ENCODE measurements around the gene MARCKSL1.
"Not testable (repeated sequence)": the region's sequence is repeated elsewhere in the genome, so short reads cannot be mapped to it uniquely, and the experiment has no call there.

Gene MARCKSL1

GRCh38 chr1:32334274-32334861 is 1.7 kb downstream of the MARCKSL1 start:
- DNase-seq (ENCODE audit: low read depth in 1 of 2, low spot score in 1 of 2) = no peak

- no peak for DNase-seq (ENCODE audit: low read depth in 1 of 2, low spot score in 1 of 2)
Measured at GRCh38 chr1:32333251-32333963, 2.6 kb downstream of the MARCKSL1 start.

GRCh38 chr1:32332290-32333079 is 3.5 kb downstream of the MARCKSL1 start:
- DNase-seq (ENCODE audit: low read depth in 1 of 2, low spot score in 1 of 2) = no peak

- DNase-seq (ENCODE audit: low read depth in 1 of 2, low spot score in 1 of 2) = no peak
Measured at GRCh38 chr1:32331549-32331948, 4.5 kb downstream of the MARCKSL1 start.

- no peak for DNase-seq (ENCODE audit: low read depth in 1 of 2, low spot score in 1 of 2)
Measured at GRCh38 chr1:32330558-32331151, 5.4 kb downstream of the MARCKSL1 start.

- DNase-seq (ENCODE audit: low read depth in 1 of 2, low spot score in 1 of 2) = no peak
Measured at GRCh38 chr1:32329931-32330466, 6.0 kb downstream of the MARCKSL1 start.

GRCh38 chr1:32327204-32327603 is 8.8 kb downstream of the MARCKSL1 start:
- no peak for DNase-seq (ENCODE audit: low read depth in 1 of 2, low spot score in 1 of 2)

GRCh38 chr1:32321712-32322291 is 14.2 kb downstream of the MARCKSL1 start:
- no peak for DNase-seq (ENCODE audit: low read depth in 1 of 2, low spot score in 1 of 2)

- DNase-seq (ENCODE audit: low read depth in 1 of 2, low spot score in 1 of 2) = no peak
Measured at GRCh38 chr1:32318127-32318869, 17.7 kb downstream of the MARCKSL1 start.

- no peak for DNase-seq (ENCODE audit: low read depth in 1 of 2, low spot score in 1 of 2)
Measured at GRCh38 chr1:32316903-32317277, 19.1 kb downstream of the MARCKSL1 start.

GRCh38 chr1:32311709-32312393 is 24.2 kb downstream of the MARCKSL1 start:
- DNase-seq (ENCODE audit: low read depth in 1 of 2, low spot score in 1 of 2) = no peak

- DNase-seq (ENCODE audit: low read depth in 1 of 2, low spot score in 1 of 2) = no peak
Measured at GRCh38 chr1:32309960-32310359, 26.1 kb downstream of the MARCKSL1 start.

- no peak for DNase-seq (ENCODE audit: low read depth in 1 of 2, low spot score in 1 of 2)
Measured at GRCh38 chr1:32307324-32307723, 28.7 kb downstream of the MARCKSL1 start.

GRCh38 chr1:32305310-32305709 is 30.7 kb downstream of the MARCKSL1 start:
- no peak for DNase-seq (ENCODE audit: low read depth in 1 of 2, low spot score in 1 of 2)

GRCh38 chr1:32303997-32304622 is 31.9 kb downstream of the MARCKSL1 start:
- no peak for DNase-seq (ENCODE audit: low read depth in 1 of 2, low spot score in 1 of 2)

- DNase-seq (ENCODE audit: low read depth in 1 of 2, low spot score in 1 of 2) = no peak
Measured at GRCh38 chr1:32303358-32303757, 32.7 kb downstream of the MARCKSL1 start.

GRCh38 chr1:32299327-32299726 is 36.7 kb downstream of the MARCKSL1 start:
- no peak for DNase-seq (ENCODE audit: low read depth in 1 of 2, low spot score in 1 of 2)

GRCh38 chr1:32298211-32298610 is 37.8 kb downstream of the MARCKSL1 start:
- DNase-seq (ENCODE audit: low read depth in 1 of 2, low spot score in 1 of 2) = not testable (repeated sequence)
